H1 (cell line): ENCODE measurements around the gene RBSN. TPM values are rescaled to one million over a fixed set of nuclear protein-coding genes. Genes with fewer than 3 reads are reported as not detected.

Experiments
- CTCF ChIA-PET: fragments of 300-600 bp; sonication (Branson Sonifier 250); formaldehyde crosslinking; loops from one replicate; lab custom pipeline; 2021; ENCODE audit not compliant: partially characterized antibody; lab: Charles Lee
- POLR2A ChIA-PET: fragments of 300-600 bp; sonication (Branson Sonifier 250); formaldehyde crosslinking; loops from one replicate; lab custom pipeline; 2021; ENCODE audit warnings: inconsistent platforms; ENCODE audit not compliant: partially characterized antibody; lab: Charles Lee
- DNase-seq, 2 experiments: peaks; one replicate each; pipeline versions ENCODE4 v3.0.0 to v3.0.0-alpha.2; 2010 to 2022; ENCODE audit warnings: low spot score in 2 of 2, low read depth in 1 of 2, mixed read lengths in 1 of 2
- FAIRE-seq: peaks from 2 replicates; lab custom pipeline; 2011; peaks lifted over from hg19 to GRCh38; lab: Jason Lieb, UNC
- H2AFZ ChIP-seq: 2 replicates; pipeline ENCODE4 v1.8.1; 2012; ENCODE audit warnings: low read length, inconsistent platforms
- H2AK5ac ChIP-seq: 2 replicates; pipeline ENCODE4 v1.6.1; 2013; ENCODE audit warnings: low read depth, low read length
- H2BK120ac ChIP-seq: replicated peaks from 2 replicates; pipeline ENCODE3; 2013; ENCODE audit warnings: low read depth, low read length, inconsistent platforms
- H2BK12ac ChIP-seq: 2 replicates; pipeline ENCODE4 v1.6.1; 2013; ENCODE audit warnings: low read depth, low read length
- H2BK15ac ChIP-seq: 2 replicates; pipeline ENCODE4 v1.6.1; 2013; ENCODE audit warnings: low read length
- H2BK20ac ChIP-seq: 2 replicates; pipeline ENCODE4 v1.6.1; 2013; ENCODE audit warnings: low read length
- H2BK5ac ChIP-seq: 2 replicates; pipeline ENCODE4 v1.6.1; 2013; ENCODE audit warnings: low read depth, low read length
- H3K14ac ChIP-seq: 2 replicates; pipeline ENCODE4 v1.6.1; 2013; ENCODE audit warnings: inconsistent platforms; ENCODE audit not compliant: insufficient read length
- H3K18ac ChIP-seq: 2 replicates; pipeline ENCODE4 v1.6.1; 2013; ENCODE audit warnings: low read length; ENCODE audit errors: extremely low read depth
- H3K23ac ChIP-seq: 2 replicates; pipeline ENCODE4 v1.6.1; 2013; ENCODE audit warnings: inconsistent platforms; ENCODE audit not compliant: insufficient read length
- H3K23me2 ChIP-seq: 2 replicates; pipeline ENCODE4 v1.6.1; 2013; ENCODE audit warnings: low read depth, low read length
- H3K27ac ChIP-seq: 2 replicates; pipeline ENCODE4 v1.6.1; 2011; ENCODE audit warnings: low read depth, low read length, inconsistent platforms
- H3K27me3 ChIP-seq, 4 experiments: replicated peaks in 1 of 4; 1 replicate in 1 of 4; 2 replicates in 3 of 4; pipeline versions ENCODE4 v1.6.1 to v1.8.1; 2011 to 2013; ENCODE audit warnings: low read length in 3 of 4, mild to moderate bottlenecking in 3 of 4, inconsistent platforms in 2 of 4, mixed read lengths in 2 of 4, moderate library complexity in 1 of 4; ENCODE audit not compliant: control insufficient read depth in 3 of 4, insufficient read depth in 3 of 4; ENCODE audit errors: extremely low read depth in 1 of 4
- H3K36me3 ChIP-seq, 4 experiments: 2 replicates each; pipeline versions ENCODE4 v1.6.1 to v1.8.1; 2011 to 2013; ENCODE audit warnings: mild to moderate bottlenecking in 4 of 4, low read length in 3 of 4, moderate library complexity in 2 of 4, control low read depth in 1 of 4, inconsistent platforms in 1 of 4; ENCODE audit not compliant: insufficient read depth in 4 of 4, control insufficient read depth in 2 of 4
- H3K4ac ChIP-seq: replicated peaks from 2 replicates; pipeline ENCODE3; 2013; ENCODE audit warnings: low read length, low read depth, mixed read lengths, inconsistent platforms; ENCODE audit not compliant: insufficient read length
- H3K4me1 ChIP-seq, 4 experiments: replicated peaks in 1 of 4; 1 replicate in 1 of 4; 2 replicates in 3 of 4; pipeline versions ENCODE4 v1.6.1 to v1.8.1; 2011 to 2013; ENCODE audit warnings: low read length in 3 of 4, inconsistent platforms in 2 of 4, mixed read lengths in 1 of 4; ENCODE audit not compliant: insufficient read depth in 4 of 4, control insufficient read depth in 3 of 4
- H3K4me2 ChIP-seq, 2 experiments: 2 replicates each; pipeline versions ENCODE4 v1.6.1 to v1.8.1; 2011 to 2013; ENCODE audit warnings: low read depth in 2 of 2, low read length in 2 of 2, control low read depth in 1 of 2, inconsistent platforms in 1 of 2, mild to moderate bottlenecking in 1 of 2; ENCODE audit not compliant: insufficient read depth in 1 of 2
- H3K4me3 ChIP-seq, 4 experiments: fragments of 200-600, 300-600 bp in 1 of 4; sonication (generic), shearing (Covaris generic), sonication (Bioruptor Twin) in 1 of 4; 2 replicates each; pipeline versions ENCODE4 v1.5.1 to v1.8.1; 2011 to 2016; ENCODE audit warnings: low read length in 4 of 4, low read depth in 3 of 4, control low read depth in 2 of 4, inconsistent platforms in 2 of 4, mild to moderate bottlenecking in 2 of 4, mixed read lengths in 1 of 4, moderate library complexity in 1 of 4; ENCODE audit not compliant: insufficient read depth in 2 of 4; ENCODE audit errors: extremely low read depth in 1 of 4
- H3K56ac ChIP-seq: replicated peaks from 2 replicates; pipeline ENCODE3; 2013; ENCODE audit warnings: low read depth, mild to moderate bottlenecking, mixed read lengths, low read length, inconsistent platforms; ENCODE audit not compliant: insufficient read length
- H3K79me1 ChIP-seq: 2 replicates; pipeline ENCODE4 v1.6.1; 2013; ENCODE audit warnings: low read depth, low read length, control low read depth
- H3K79me2 ChIP-seq, 2 experiments: 2 replicates each; pipeline versions ENCODE4 v1.6.1 to v1.8.1; 2012 to 2013; ENCODE audit warnings: low read length in 2 of 2, mild to moderate bottlenecking in 2 of 2, inconsistent platforms in 1 of 2; ENCODE audit not compliant: insufficient read depth in 2 of 2, control insufficient read depth in 1 of 2
- H3K9ac ChIP-seq, 4 experiments: replicated peaks in 1 of 4; 1 replicate in 1 of 4; 2 replicates in 3 of 4; pipeline versions ENCODE4 v1.6.1 to v1.8.1; 2011 to 2013; ENCODE audit warnings: low read depth in 3 of 4, low read length in 3 of 4, control low read depth in 2 of 4, mild to moderate bottlenecking in 2 of 4, moderate library complexity in 2 of 4, inconsistent platforms in 1 of 4; ENCODE audit errors: extremely low read depth in 1 of 4
- H3K9me3 ChIP-seq, 2 experiments: 2 replicates each; pipeline versions ENCODE4 v1.6.1 to v1.8.1; 2012 to 2013; ENCODE audit warnings: mild to moderate bottlenecking in 2 of 2, moderate library complexity in 2 of 2, control low read depth in 1 of 2, inconsistent platforms in 1 of 2, low read depth in 1 of 2, low read length in 1 of 2, mixed read lengths in 1 of 2; ENCODE audit not compliant: insufficient read depth in 2 of 2
- H4K20me1 ChIP-seq, 2 experiments: replicated peaks in 1 of 2; 2 replicates each; pipeline versions ENCODE3 to v1.8.1; 2011 to 2013; ENCODE audit warnings: inconsistent platforms in 2 of 2, low read length in 2 of 2, mild to moderate bottlenecking in 1 of 2; ENCODE audit not compliant: insufficient read depth in 2 of 2, control insufficient read depth in 1 of 2
- H4K5ac ChIP-seq: 2 replicates; pipeline ENCODE4 v1.6.1; 2013; ENCODE audit warnings: low read length, low read depth, mixed read lengths, inconsistent platforms; ENCODE audit not compliant: insufficient read length
- H4K8ac ChIP-seq: 2 replicates; pipeline ENCODE4 v1.8.0; 2013; ENCODE audit warnings: mild to moderate bottlenecking, moderate library complexity, low read length, inconsistent platforms; ENCODE audit not compliant: insufficient read depth; ENCODE audit errors: extremely low read depth
- H4K91ac ChIP-seq: replicated peaks from 2 replicates; pipeline ENCODE3; 2013; ENCODE audit warnings: low read length, mixed read lengths, inconsistent platforms; ENCODE audit not compliant: insufficient read length
- ATF3 ChIP-seq: IDR thresholded peaks from 2 replicates; pipeline ENCODE4 v1.6.1; 2011; ENCODE audit warnings: low read depth, mild to moderate bottlenecking, low read length; ENCODE audit not compliant: insufficient read depth
- CTCF ChIP-seq, 3 experiments: IDR thresholded peaks; 1 replicate in 2 of 3; 2 replicates in 1 of 3; pipeline versions ENCODE4 v1.5.1 to v1.6.1; 2011; ENCODE audit warnings: low read length in 3 of 3, mild to moderate bottlenecking in 3 of 3, inconsistent platforms in 2 of 3, low read depth in 1 of 3, moderate library complexity in 1 of 3; ENCODE audit not compliant: insufficient read depth in 1 of 3; ENCODE audit errors: control extremely low read depth in 1 of 3
- GTF2F1 ChIP-seq: IDR thresholded peaks from 2 replicates; pipeline ENCODE4 v1.6.1; 2012; ENCODE audit warnings: low read depth, low read length, improper control_type of control experiment, borderline replicate concordance
- KDM1A ChIP-seq: fragments of 200-600, 300-600 bp; sonication (generic); IDR thresholded peaks from 2 replicates; pipeline ENCODE4 v1.7.1; 2016; ENCODE audit warnings: mild to moderate bottlenecking, low read length, borderline replicate concordance
- POLR2AphosphoS5 ChIP-seq: IDR thresholded peaks from 2 replicates; pipeline ENCODE4 v1.6.1; 2011; ENCODE audit warnings: low read depth, low read length
- SP2 ChIP-seq: IDR thresholded peaks from 2 replicates; pipeline ENCODE4 v1.6.1; 2012; ENCODE audit warnings: mild to moderate bottlenecking, low read length, inconsistent platforms
- TCF12 ChIP-seq: IDR thresholded peaks from 2 replicates; pipeline ENCODE4 v1.6.1; 2011; ENCODE audit warnings: low read depth, mild to moderate bottlenecking, low read length
- WGBS, 2 experiments: shearing (Covaris generic) in 1 of 2; methylation state at CpG; one replicate each; pipeline versions ENCODE4 v1.1.6 to v1.1.7; 2013 to 2015; ENCODE audit warnings: low lambda C conversion rate in 2 of 2, mixed read lengths in 2 of 2, inconsistent platforms in 1 of 2, low coverage in 1 of 2, missing lambda C conversion rate in 1 of 2; ENCODE audit not compliant: insufficient replicate concordance in 2 of 2, insufficient coverage in 1 of 2, insufficient read length in 1 of 2; ENCODE audit errors: extremely low coverage in 1 of 2, missing lambda C conversion rate in 1 of 2; 5-methylcytosine and 5-hydroxymethylcytosine counted together
- polyA plus RNA-seq, 7 experiments: library from polyadenylated mRNA; depleted of rRNA in 3 of 7; stranded (reverse) in 5 of 7; unstranded in 2 of 7; fragments of >200 nt in 5 of 7; fragments of 200-250 nt in 2 of 7; gene quantifications; 1 replicate in 5 of 7; 2 replicates in 1 of 7; 4 replicates in 1 of 7; pipeline versions ENCODE4 v1.2.1 to v1.2.3, GENCODE V29; 2011 to 2013; ENCODE audit warnings: missing spikeins in 2 of 7, mixed read lengths in 2 of 7
- total RNA-seq: library from RNA; stranded (reverse); fragmentation: NEBNext Ultra II Directional; extraction: Animal tissue kit (Norgen Biotek cat#: 25700); gene quantifications from 2 replicates; pipeline ENCODE4 v1.2.1, GENCODE V29; 2021

RBSN gene
- total and polyA plus RNA-seq, 2 of the 8 experiments (the other 6 are each of a cell fraction or from before 2014, with no cell fraction given) = 5.9 to 20.0 TPM

GRCh38 chr3:15041950-15042349 lies 57.0 kb downstream of the RBSN start:
- no peak overlapping the region for H3K18ac ChIP-seq
- TF ChIP-seq POLR2AphosphoS5 = peak; percentile 30; the same call in 1 of the 2 replicates
- TF ChIP-seq KDM1A = no peak
- no peak for TF ChIP-seq TCF12
- TF ChIP-seq GTF2F1 = no peak
- no peak for TF ChIP-seq ATF3
- TF ChIP-seq SP2 = no peak
- no peak for TF ChIP-seq CTCF (IDR thresholded peaks at IDR 0.05; ENCODE audit: control extremely low read depth in 1 of 3, insufficient read depth in 1 of 3, low read depth in 1 of 3, low read length in 3 of 3)
- H2BK12ac ChIP-seq = no peak overlapping the region
- no peak overlapping the region for H3K27ac ChIP-seq
- H3K23ac ChIP-seq = no peak overlapping the region
- H3K23me2 ChIP-seq = no peaks in the 10 kb centered on the region
- no peak overlapping the region for H4K5ac ChIP-seq
- H3K79me2 ChIP-seq = no peaks in the 10 kb centered on the region
- no peaks in the 10 kb centered on the region for H3K4me1 ChIP-seq
- peaks cover 43 to 94% (median 79%) of the 10 kb centered on the region in 4 experiments for H3K36me3 ChIP-seq
- peaks cover 2 to 8% of the 10 kb centered on the region in 2 experiments for H4K20me1 ChIP-seq
- H2BK15ac ChIP-seq = no peak overlapping the region
- H3K4ac ChIP-seq = no peak overlapping the region
- DNase-seq = no peak
- H2BK20ac ChIP-seq = no peak overlapping the region
- H3K4me3 ChIP-seq = no peak overlapping the region
- H2AFZ ChIP-seq = no peak overlapping the region
- H3K4me2 ChIP-seq = no peak overlapping the region
- H3K27me3 ChIP-seq = no peaks in the 10 kb centered on the region
- no peak overlapping the region for H2AK5ac ChIP-seq
- H3K9me3 ChIP-seq = no peaks in the 10 kb centered on the region
- no peak overlapping the region for H4K8ac ChIP-seq
- ChIA-PET POLR2A (no interaction called here), CTCF (interaction anchor here (0.7 kb wide), 1 partner anchor 18 kb away, joined by 3 read pairs; no protein-coding TSS in a partner anchor)
- WGBS, 2 experiments = 93% methylated on average over 3 of the region's 3 CpGs; no CpG with 5 or more reads in 1 of the 2 experiments
- no peak overlapping the region; a peak in 1 of 7 replicates for H3K9ac ChIP-seq
- no peak overlapping the region for H3K14ac ChIP-seq
- no peaks in the 10 kb centered on the region for H3K79me1 ChIP-seq
- H2BK120ac ChIP-seq = no peak overlapping the region
- no peak overlapping the region for H4K91ac ChIP-seq
- H3K56ac ChIP-seq = no peak overlapping the region
- H2BK5ac ChIP-seq = no peak overlapping the region
- no peak for FAIRE-seq
